ENCODE data around the gene USP31. TPM values are rescaled to one million over a fixed set of nuclear protein-coding genes. Genes with fewer than 3 reads are reported as not detected.

The USP31 gene
- total RNA-seq, 1 experiment from 2014 or later = 16.1 TPM

DNA sequence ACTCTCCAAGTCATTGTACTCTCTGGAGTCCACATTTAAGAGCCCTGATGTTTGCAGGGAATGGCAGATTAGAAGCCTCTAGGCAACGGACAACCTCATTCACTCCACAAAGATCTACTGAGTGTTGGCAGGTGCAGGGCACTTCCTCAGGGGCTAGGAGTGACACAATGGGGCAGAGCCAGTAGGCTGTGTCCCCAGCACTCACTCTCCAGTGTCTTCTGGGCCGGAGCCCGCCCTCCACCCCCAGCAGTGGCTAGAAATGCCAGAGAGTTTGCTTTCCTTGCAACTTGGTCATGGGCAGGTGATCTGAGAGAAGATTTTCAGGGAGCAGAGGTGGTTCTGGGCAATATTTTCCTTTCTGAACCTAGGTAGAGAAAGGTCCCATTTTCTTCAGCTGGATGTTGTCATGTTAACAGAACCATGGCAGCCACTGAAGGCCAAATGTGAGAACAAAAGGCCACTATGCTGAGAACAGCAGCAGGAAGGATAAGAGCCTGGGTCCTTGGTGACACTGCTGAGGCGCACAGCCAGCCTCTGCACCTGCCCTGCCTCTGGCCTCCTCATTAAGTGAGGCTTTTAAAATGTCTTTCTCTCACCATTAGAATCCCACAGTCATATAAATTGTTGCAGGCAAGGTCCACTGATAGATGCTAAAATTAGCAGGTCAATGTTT lies 96.2 kb downstream of the USP31 start:
- no peak overlapping the region for H3K9ac ChIP-seq (ENCODE audit: extremely low read depth, insufficient read length, low read length)
- H3K4me1 Mint-ChIP-seq = peaks cover 3 to 4% of the 10 kb centered on the region in 2 experiments; a peak in 2 of 4 replicates
- H3K27me3 ChIP-seq (ENCODE audit: insufficient read depth, low read length) = no peaks in the 10 kb centered on the region

More for the DNA sequence above, 96.2 kb downstream of the USP31 start:
- no peak overlapping the region for H3K4me3 Mint-ChIP-seq
- Histone ChIP-seq H3K18ac (ENCODE audit: insufficient read length, low read depth, low read length) (no peak overlapping the region), H2BK12ac (ENCODE audit: insufficient read length, low read depth, low read length) (no peak overlapping the region), H3K4me1 (ENCODE audit: insufficient read depth, low read length) (no peaks in the 10 kb centered on the region), H3K79me2 (ENCODE audit: insufficient read depth, low read length) (no peaks in the 10 kb centered on the region), H3K4me2 (ENCODE audit: insufficient read depth, insufficient read length, low read length) (no peak overlapping the region), H2BK5ac (ENCODE audit: insufficient read length, low read length) (no peak overlapping the region), H2BK120ac (ENCODE audit: low read depth, low read length, poor library complexity, severe bottlenecking) (no peak overlapping the region), H3K27ac (ENCODE audit: insufficient read length, low read depth, low read length) (no peak overlapping the region), H3K79me1 (ENCODE audit: insufficient read depth, low read depth, low read length, poor library complexity, severe bottlenecking) (no peaks in the 10 kb centered on the region), H3K9me3 (ENCODE audit: control insufficient read depth, low read depth, low read length) (no peaks in the 10 kb centered on the region), H3K23me2 (ENCODE audit: insufficient read length, low read depth, low read length, poor library complexity, severe bottlenecking) (no peaks in the 10 kb centered on the region), H2AK5ac (ENCODE audit: insufficient read length, low read length) (no peak overlapping the region), H3K14ac (ENCODE audit: insufficient read depth, low read length) (no peak overlapping the region), H4K8ac (replicated peaks; ENCODE audit: insufficient read length, low read depth, low read length) (no peak overlapping the region), H4K5ac (ENCODE audit: insufficient read length, low read depth, low read length) (no peak overlapping the region), H3T11ph (ENCODE audit: low read length) (no peak overlapping the region), H4K91ac (ENCODE audit: insufficient read length, low read depth, low read length) (no peak overlapping the region), H2BK20ac (ENCODE audit: low read depth, low read length, poor library complexity, severe bottlenecking) (no peak overlapping the region), H3K4ac (ENCODE audit: low read depth, low read length) (no peak overlapping the region), H2AFZ (ENCODE audit: low read length) (no peak overlapping the region), H3K56ac (ENCODE audit: insufficient read length, low read depth, low read length) (no peak overlapping the region), H2BK15ac (ENCODE audit: low read depth, low read length) (no peak overlapping the region), H4K20me1 (ENCODE audit: control insufficient read depth, insufficient read depth, insufficient read length) (no peaks in the 10 kb centered on the region), H3K23ac (ENCODE audit: insufficient read length, low read depth, low read length) (no peak overlapping the region)
- no peak for DNase-seq
- H3K27me3 Mint-ChIP-seq (ENCODE audit: low read depth) = peaks cover 1% of the 10 kb centered on the region; the same call in 1 of the 2 replicates
- TF ChIP-seq, protein P1, sequence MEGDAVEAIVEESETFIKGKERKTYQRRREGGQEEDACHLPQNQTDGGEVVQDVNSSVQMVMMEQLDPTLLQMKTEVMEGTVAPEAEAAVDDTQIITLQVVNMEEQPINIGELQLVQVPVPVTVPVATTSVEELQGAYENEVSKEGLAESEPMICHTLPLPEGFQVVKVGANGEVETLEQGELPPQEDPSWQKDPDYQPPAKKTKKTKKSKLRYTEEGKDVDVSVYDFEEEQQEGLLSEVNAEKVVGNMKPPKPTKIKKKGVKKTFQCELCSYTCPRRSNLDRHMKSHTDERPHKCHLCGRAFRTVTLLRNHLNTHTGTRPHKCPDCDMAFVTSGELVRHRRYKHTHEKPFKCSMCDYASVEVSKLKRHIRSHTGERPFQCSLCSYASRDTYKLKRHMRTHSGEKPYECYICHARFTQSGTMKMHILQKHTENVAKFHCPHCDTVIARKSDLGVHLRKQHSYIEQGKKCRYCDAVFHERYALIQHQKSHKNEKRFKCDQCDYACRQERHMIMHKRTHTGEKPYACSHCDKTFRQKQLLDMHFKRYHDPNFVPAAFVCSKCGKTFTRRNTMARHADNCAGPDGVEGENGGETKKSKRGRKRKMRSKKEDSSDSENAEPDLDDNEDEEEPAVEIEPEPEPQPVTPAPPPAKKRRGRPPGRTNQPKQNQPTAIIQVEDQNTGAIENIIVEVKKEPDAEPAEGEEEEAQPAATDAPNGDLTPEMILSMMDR (conservative IDR thresholded peaks at IDR 0.05) = no peak
- H3K9me3 Mint-ChIP-seq = peaks cover 0 to 3% of the 10 kb centered on the region in 2 experiments; a peak in 1 of 5 replicates
- H3K27ac Mint-ChIP-seq = no peak overlapping the region
- peaks cover 0 to 4% (median 0%) of the 10 kb centered on the region in 3 experiments; a peak in 2 of 7 replicates for H3K36me3 Mint-ChIP-seq (ENCODE audit: insufficient read depth in 1 of 3, low read depth in 3 of 3)
- no CpG with 5 or more reads among the region's 4 CpGs for WGBS (ENCODE audit: extremely low coverage, insufficient read length, low lambda C conversion rate)

Measured in H9 (cell line).